ENCODE measurements around the gene NRCAM.

Gene NRCAM

GRCh38 chr7:108311446-108312168, 144.6 kb downstream of the NRCAM start:
- H3K4me1 ChIP-seq (ENCODE audit: low read length): peaks cover 77% of the 10 kb centered on the region
- TF ChIP-seq, protein P1, sequence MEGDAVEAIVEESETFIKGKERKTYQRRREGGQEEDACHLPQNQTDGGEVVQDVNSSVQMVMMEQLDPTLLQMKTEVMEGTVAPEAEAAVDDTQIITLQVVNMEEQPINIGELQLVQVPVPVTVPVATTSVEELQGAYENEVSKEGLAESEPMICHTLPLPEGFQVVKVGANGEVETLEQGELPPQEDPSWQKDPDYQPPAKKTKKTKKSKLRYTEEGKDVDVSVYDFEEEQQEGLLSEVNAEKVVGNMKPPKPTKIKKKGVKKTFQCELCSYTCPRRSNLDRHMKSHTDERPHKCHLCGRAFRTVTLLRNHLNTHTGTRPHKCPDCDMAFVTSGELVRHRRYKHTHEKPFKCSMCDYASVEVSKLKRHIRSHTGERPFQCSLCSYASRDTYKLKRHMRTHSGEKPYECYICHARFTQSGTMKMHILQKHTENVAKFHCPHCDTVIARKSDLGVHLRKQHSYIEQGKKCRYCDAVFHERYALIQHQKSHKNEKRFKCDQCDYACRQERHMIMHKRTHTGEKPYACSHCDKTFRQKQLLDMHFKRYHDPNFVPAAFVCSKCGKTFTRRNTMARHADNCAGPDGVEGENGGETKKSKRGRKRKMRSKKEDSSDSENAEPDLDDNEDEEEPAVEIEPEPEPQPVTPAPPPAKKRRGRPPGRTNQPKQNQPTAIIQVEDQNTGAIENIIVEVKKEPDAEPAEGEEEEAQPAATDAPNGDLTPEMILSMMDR (IDR thresholded peaks at IDR 0.05; ENCODE audit: low read depth, low read length): no peak
- TF ChIP-seq EZH2phosphoT487 (IDR thresholded peaks at IDR 0.05; ENCODE audit: low read depth): no peak
- peak overlapping the region; percentile 79 for H3K4me2 ChIP-seq (ENCODE audit: low read length)
- no peaks in the 10 kb centered on the region for H3K27me3 ChIP-seq (ENCODE audit: low read depth, low read length)
- H3K9me3 ChIP-seq (ENCODE audit: insufficient read depth, low read length): no peaks in the 10 kb centered on the region
- H3K27ac ChIP-seq (ENCODE audit: low read length): peak overlapping the region; percentile 96
- H2AFZ ChIP-seq (ENCODE audit: low read depth, low read length): no peak overlapping the region
- peak overlapping the region; percentile 78 for H3K9ac ChIP-seq (ENCODE audit: low read length)
- peak overlapping the region; percentile 57 for H3K4me3 ChIP-seq (ENCODE audit: low read length)
- no peaks in the 10 kb centered on the region; the same call in 1 of the 2 replicates for H4K20me1 ChIP-seq (ENCODE audit: insufficient read depth, low read length)
- H3K36me3 ChIP-seq (replicated peaks; ENCODE audit: low read depth, low read length): peaks cover 8% of the 10 kb centered on the region
- peaks cover 72% of the 10 kb centered on the region for H3K79me2 ChIP-seq (ENCODE audit: low read length)

DNA sequence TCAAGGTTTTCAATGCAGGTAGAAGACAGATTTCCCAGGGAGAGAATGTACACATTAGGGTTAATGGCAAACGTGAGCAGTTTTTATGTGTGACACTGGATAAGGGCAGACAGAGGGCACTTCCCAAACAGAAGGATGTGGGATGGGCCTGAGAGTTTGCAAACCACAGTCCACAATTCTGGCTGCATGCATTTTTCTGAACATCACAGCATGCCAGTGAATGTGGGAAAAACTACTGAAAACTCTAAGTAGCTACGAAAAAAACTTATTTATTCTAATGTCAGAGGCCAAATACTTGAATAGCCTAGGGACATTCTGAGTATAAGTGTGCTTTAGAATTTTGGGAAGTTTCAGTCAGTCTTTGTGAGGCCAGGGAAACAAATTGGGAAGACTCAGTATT, 145.9 kb downstream of the NRCAM start:
- no peak for TF ChIP-seq EZH2phosphoT487 (IDR thresholded peaks at IDR 0.05; ENCODE audit: low read depth)
- peak overlapping the region; percentile 78 for H3K9ac ChIP-seq (ENCODE audit: low read length)
- no peaks in the 10 kb centered on the region; the same call in 1 of the 2 replicates for H4K20me1 ChIP-seq (ENCODE audit: insufficient read depth, low read length)
- H3K27ac ChIP-seq (ENCODE audit: low read length): peak overlapping the region; percentile 96
- peak overlapping the region; percentile 57 for H3K4me3 ChIP-seq (ENCODE audit: low read length)
- H3K4me2 ChIP-seq (ENCODE audit: low read length): peak overlapping the region; percentile 79
- peaks cover 77% of the 10 kb centered on the region for H3K4me1 ChIP-seq (ENCODE audit: low read length)
- no peaks in the 10 kb centered on the region for H3K36me3 ChIP-seq (replicated peaks; ENCODE audit: low read depth, low read length)
- no peak overlapping the region for H2AFZ ChIP-seq (ENCODE audit: low read depth, low read length)
- H3K27me3 ChIP-seq (ENCODE audit: low read depth, low read length): no peaks in the 10 kb centered on the region
- no peaks in the 10 kb centered on the region for H3K9me3 ChIP-seq (ENCODE audit: insufficient read depth, low read length)
- peaks cover 73% of the 10 kb centered on the region for H3K79me2 ChIP-seq (ENCODE audit: low read length)

GRCh38 chr7:108308903-108309302, 147.3 kb downstream of the NRCAM start:
- Histone ChIP-seq H3K4me2 (ENCODE audit: low read length) (peak overlapping the region; percentile 67), H4K20me1 (ENCODE audit: insufficient read depth, low read length) (no peaks in the 10 kb centered on the region; the same call in 1 of the 2 replicates), H3K27ac (ENCODE audit: low read length) (peak overlapping the region; percentile 96)

GRCh38 chr7:108308276-108308675, 148.0 kb downstream of the NRCAM start:
- Histone ChIP-seq H3K27me3 (ENCODE audit: low read depth, low read length) (no peaks in the 10 kb centered on the region), H3K9ac (ENCODE audit: low read length) (peak overlapping the region; percentile 57), H2AFZ (ENCODE audit: low read depth, low read length) (no peak overlapping the region), H3K4me2 (ENCODE audit: low read length) (peak overlapping the region; percentile 67), H3K27ac (ENCODE audit: low read length) (peak overlapping the region; percentile 96), H3K9me3 (ENCODE audit: insufficient read depth, low read length) (no peaks in the 10 kb centered on the region), H3K4me3 (ENCODE audit: low read length) (peak overlapping the region; percentile 28), H3K79me2 (ENCODE audit: low read length) (peaks cover 73% of the 10 kb centered on the region), H3K4me1 (ENCODE audit: low read length) (peaks cover 74% of the 10 kb centered on the region), H3K36me3 (replicated peaks; ENCODE audit: low read depth, low read length) (no peaks in the 10 kb centered on the region), H4K20me1 (ENCODE audit: insufficient read depth, low read length) (no peaks in the 10 kb centered on the region; the same call in 1 of the 2 replicates)
- TF ChIP-seq EZH2phosphoT487 (IDR thresholded peaks at IDR 0.05; ENCODE audit: low read depth): no peak

More at GRCh38 chr7:108308903-108309302, 147.3 kb downstream of the NRCAM start:
- H3K4me1 ChIP-seq (ENCODE audit: low read length): peaks cover 80% of the 10 kb centered on the region
- no peaks in the 10 kb centered on the region for H3K9me3 ChIP-seq (ENCODE audit: insufficient read depth, low read length)
- H2AFZ ChIP-seq (ENCODE audit: low read depth, low read length): no peak overlapping the region
- peak overlapping the region; percentile 28 for H3K4me3 ChIP-seq (ENCODE audit: low read length)
- no peaks in the 10 kb centered on the region for H3K27me3 ChIP-seq (ENCODE audit: low read depth, low read length)
- H3K79me2 ChIP-seq (ENCODE audit: low read length): peaks cover 75% of the 10 kb centered on the region
- H3K9ac ChIP-seq (ENCODE audit: low read length): peak overlapping the region; percentile 57
- H3K36me3 ChIP-seq (replicated peaks; ENCODE audit: low read depth, low read length): no peaks in the 10 kb centered on the region
- TF ChIP-seq, protein P1 (IDR thresholded peaks at IDR 0.05; ENCODE audit: low read depth, low read length): no peak
- no peak for TF ChIP-seq EZH2phosphoT487 (IDR thresholded peaks at IDR 0.05; ENCODE audit: low read depth)

DNA sequence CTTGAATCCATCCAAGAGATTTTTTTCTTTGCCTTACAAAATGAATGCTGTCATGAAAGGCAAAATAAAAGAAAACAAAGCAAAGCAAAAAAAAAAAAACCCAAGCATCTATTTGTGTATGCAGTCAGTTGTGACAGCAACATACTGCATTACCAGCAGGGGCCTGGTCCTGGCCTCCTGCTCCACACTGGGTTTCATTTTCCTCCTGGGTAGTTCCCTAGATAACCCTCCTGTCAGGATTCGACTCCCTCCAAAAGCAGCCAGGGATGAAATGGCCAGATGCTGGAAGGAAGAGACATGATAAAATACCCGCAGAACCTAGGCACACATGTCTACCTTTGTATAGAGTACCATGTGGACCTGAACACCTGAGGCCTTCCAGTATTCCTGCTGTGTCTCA, 148.6 kb downstream of the NRCAM start:
- Histone ChIP-seq H4K20me1 (ENCODE audit: insufficient read depth, low read length) (no peaks in the 10 kb centered on the region; the same call in 1 of the 2 replicates), H3K27ac (ENCODE audit: low read length) (peak overlapping the region; percentile 96; the same call in 1 of the 2 replicates), H3K79me2 (ENCODE audit: low read length) (peaks cover 69% of the 10 kb centered on the region), H3K4me3 (ENCODE audit: low read length) (no peak overlapping the region), H3K27me3 (ENCODE audit: low read depth, low read length) (no peaks in the 10 kb centered on the region), H3K4me1 (ENCODE audit: low read length) (peaks cover 67% of the 10 kb centered on the region), H3K4me2 (ENCODE audit: low read length) (peak overlapping the region; percentile 67; the same call in 1 of the 2 replicates), H3K9ac (ENCODE audit: low read length) (no peak overlapping the region), H3K9me3 (ENCODE audit: insufficient read depth, low read length) (no peaks in the 10 kb centered on the region), H2AFZ (ENCODE audit: low read depth, low read length) (no peak overlapping the region), H3K36me3 (replicated peaks; ENCODE audit: low read depth, low read length) (no peaks in the 10 kb centered on the region)
- TF ChIP-seq, protein P1 (IDR thresholded peaks at IDR 0.05; ENCODE audit: low read depth, low read length): no peak
- TF ChIP-seq EZH2phosphoT487 (IDR thresholded peaks at IDR 0.05; ENCODE audit: low read depth): no peak

Data from OCI-LY3 (cell line).